GM18951 (cell line): ENCODE measurements around the gene ABCC11.

Experiments
- POLR2A ChIP-seq: IDR thresholded peaks from 4 replicates; pipeline ENCODE4 v1.6.1; 2011; ENCODE audit warnings: mild to moderate bottlenecking; ENCODE audit not compliant: insufficient read length, insufficient read depth; ENCODE audit errors: extremely low read depth
- in situ Hi-C: fragments of 300-500 bp; cut with MboI; formaldehyde crosslinking; loops from one replicate; pipeline ENCODE4 v1.12.0; 2022; ENCODE audit warnings: low sequenced_read_pairs, mixed read lengths, inconsistent platforms; ENCODE audit not compliant: unreplicated experiment

Gene ABCC11

GRCh38 chr16:48158296-48158695 lies 89.0 kb downstream of the ABCC11 start:
- in situ Hi-C loops = no loop called here
- TF ChIP-seq POLR2A = no peak

- in situ Hi-C loops = no loop called here
Measured at GRCh38 chr16:48157794-48158193, 89.5 kb downstream of the ABCC11 start.

GRCh38 chr16:48157302-48157701 lies 90.0 kb downstream of the ABCC11 start:
- in situ Hi-C loops = no loop called here
- no peak for TF ChIP-seq POLR2A

More at GRCh38 chr16:48157794-48158193, 89.5 kb downstream of the ABCC11 start:
- TF ChIP-seq POLR2A = no peak

GRCh38 chr16:48156790-48157209 lies 90.5 kb downstream of the ABCC11 start:
- in situ Hi-C loops = no loop called here
- TF ChIP-seq POLR2A = no peak

GRCh38 chr16:48155926-48156789 lies 91.2 kb downstream of the ABCC11 start, which contains the start of gene ABCC12:
Gene ABCC12, minus strand, starts transcription at chr16:48155993. Its CDS starts 9,569 bp downstream, at chr16:48146424.
- in situ Hi-C loops = no loop called here
- no peak for TF ChIP-seq POLR2A

GRCh38 chr16:48153774-48154173 lies 93.6 kb downstream of the ABCC11 start:
- in situ Hi-C loops = no loop called here
- no peak for TF ChIP-seq POLR2A

- in situ Hi-C loops = no loop called here
- no peak for TF ChIP-seq POLR2A
Measured at GRCh38 chr16:48152226-48152625, 95.1 kb downstream of the ABCC11 start.

GRCh38 chr16:48150707-48151106 lies 96.6 kb downstream of the ABCC11 start:
- in situ Hi-C loops = no loop called here
- no peak for TF ChIP-seq POLR2A

- in situ Hi-C loops = no loop called here
- TF ChIP-seq POLR2A = no peak
Measured at GRCh38 chr16:48146710-48147109, 100.6 kb downstream of the ABCC11 start.

- in situ Hi-C loops = no loop called here
- TF ChIP-seq POLR2A = no peak
Measured at GRCh38 chr16:48146131-48146530, 101.2 kb downstream of the ABCC11 start.

- no peak for TF ChIP-seq POLR2A
- in situ Hi-C loops = no loop called here
Measured at GRCh38 chr16:48143812-48144368, 103.4 kb downstream of the ABCC11 start.

- TF ChIP-seq POLR2A = no peak
- in situ Hi-C loops = no loop called here
Measured at GRCh38 chr16:48140821-48141220, 106.5 kb downstream of the ABCC11 start.

- in situ Hi-C loops = no loop called here
- TF ChIP-seq POLR2A = no peak
Measured at GRCh38 chr16:48139517-48139916, 107.8 kb downstream of the ABCC11 start.

- TF ChIP-seq POLR2A = no peak
- in situ Hi-C loops = no loop called here
Measured at GRCh38 chr16:48138543-48138942, 108.8 kb downstream of the ABCC11 start.

GRCh38 chr16:48137822-48138221 lies 109.5 kb downstream of the ABCC11 start:
- TF ChIP-seq POLR2A = no peak
- in situ Hi-C loops = no loop called here
